ENCODE results near the gene ZDHHC12.

ZDHHC12 gene

DNA sequence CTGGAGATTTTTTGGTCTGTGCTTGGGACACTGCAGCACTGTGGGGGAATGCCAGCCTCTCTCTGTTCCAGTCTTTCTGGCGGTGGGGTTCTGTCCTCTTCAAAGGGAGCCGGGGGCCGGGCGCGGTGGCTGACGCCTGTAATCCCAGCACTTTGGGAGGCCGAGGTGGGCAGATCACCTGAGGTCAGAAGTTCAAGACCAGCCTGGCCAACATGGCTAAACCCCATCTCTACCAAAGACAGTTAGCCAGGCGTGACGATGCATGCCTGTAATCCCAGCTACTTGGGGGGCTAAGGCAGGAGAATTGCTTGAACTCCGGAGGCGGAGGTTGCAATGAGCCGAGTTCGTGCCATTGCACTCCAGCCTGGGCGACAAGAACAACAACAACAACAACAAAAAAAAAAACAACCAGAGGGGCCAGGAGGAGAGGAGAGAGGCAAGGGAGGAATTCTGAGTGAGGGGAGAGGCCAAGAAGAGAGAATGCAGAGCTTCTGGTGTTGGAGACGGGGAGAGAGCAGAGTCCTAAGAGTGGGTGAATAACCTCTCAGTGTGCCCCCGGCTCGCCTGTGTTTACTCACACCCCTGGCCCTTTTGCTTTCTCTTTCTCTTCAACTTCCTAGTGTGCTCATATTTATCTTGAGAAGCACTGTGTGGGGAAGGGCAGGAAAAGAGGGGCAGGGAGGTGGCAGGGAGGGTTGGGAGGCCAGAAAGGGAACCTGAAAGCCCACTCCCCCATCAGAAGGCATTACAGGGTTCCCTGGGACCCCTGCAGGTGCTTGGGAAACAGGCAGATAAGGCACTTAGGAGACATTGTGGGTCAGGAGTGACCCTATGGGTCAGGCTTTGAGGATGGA, 38.1 kb downstream of the ZDHHC12 start:
- no peak for DNase-seq (ENCODE audit: low read depth)

DNA sequence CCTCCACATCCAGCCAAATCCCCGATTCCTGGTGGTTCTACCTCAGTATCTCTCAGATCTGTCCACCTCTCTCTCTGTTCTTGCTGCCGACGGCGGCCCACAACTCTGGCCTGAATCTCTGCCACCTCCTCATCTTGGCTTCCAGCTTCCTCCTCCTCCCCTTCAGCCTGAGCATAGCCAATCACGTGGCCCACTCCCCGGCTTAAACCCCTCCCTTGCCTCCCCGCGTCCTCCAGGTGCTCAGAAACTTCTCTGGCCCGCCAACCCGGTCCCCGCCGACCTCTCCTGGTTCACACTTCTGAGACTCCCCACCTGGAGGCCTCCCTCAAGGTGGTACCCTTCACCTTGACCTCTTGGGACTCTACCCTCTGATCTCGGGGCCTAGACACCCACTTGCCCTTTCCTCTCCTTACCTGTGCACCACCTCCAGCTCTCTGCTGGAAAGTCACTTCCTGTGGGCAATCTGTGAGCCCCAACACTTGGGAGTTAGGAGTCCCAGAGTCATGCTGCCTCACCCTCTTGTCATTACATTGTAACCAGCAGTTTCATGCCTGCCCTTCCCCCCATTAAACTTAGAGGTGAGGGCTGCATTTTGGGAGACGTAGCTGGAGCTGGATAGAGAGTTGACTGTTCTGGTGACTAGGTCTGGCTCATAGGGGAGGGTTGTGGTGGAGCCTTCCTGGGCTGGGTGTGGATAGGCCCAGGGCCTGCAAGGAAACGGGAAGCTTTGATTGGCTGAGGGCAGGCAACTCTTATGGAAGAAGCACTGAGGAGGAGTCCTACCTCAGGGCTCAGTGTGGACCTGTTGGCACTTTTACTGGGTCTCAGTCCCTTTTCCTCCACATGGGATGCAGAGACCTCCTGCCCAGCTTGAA, 39.4 kb downstream of the ZDHHC12 start:
- peak; percentile 68 for DNase-seq (ENCODE audit: low read depth)

DNA sequence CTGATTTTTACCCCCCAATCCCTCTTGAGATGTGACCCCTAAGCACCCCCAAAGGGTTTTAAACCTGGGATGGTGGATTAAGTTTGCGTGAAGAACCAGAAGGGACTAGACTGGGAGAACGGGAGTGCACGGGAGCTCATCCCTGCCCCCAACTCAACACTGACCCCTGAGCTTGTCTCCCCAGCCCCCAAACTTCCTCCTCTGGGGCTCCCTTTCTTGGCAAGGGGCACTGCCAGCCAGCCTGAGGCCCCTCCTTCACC, 39.9 kb downstream of the ZDHHC12 start:
- DNase-seq (ENCODE audit: low read depth): no peak

DNA sequence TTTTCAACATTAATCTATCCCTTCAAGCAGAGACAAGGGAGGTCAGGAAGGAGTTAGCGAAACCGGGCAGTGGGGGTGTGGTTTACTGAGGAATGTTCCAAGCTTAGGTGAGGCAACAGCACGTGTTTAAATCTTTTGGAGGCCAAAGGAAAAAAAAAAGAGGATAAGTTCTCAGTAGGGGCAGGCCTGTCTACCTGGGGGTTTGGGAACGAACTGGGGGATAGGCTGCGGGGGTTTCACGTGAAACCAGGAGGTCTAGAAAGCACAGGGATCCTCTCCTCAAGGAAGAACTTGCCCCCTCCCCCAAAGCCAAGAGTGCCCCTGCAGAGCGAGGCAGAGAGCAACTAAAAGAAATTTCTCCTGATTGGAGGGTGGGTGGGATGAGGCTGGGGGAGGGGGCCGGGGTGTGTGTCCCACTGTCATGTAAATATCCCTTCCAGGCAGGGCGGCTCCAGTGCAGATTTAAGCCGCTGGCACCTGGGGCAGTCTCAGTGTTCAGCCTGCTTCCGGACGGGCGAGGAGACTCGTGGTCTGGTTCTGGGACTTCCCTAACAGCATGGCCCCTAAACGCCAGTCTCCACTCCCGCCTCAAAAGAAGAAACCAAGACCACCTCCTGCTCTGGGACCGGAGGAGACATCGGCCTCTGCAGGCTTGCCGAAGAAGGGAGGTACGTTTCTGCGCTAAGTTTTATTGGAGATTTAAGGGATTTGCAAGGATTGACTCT, 40.4 kb downstream of the ZDHHC12 start:
- DNase-seq (ENCODE audit: low read depth): no peak

DNA sequence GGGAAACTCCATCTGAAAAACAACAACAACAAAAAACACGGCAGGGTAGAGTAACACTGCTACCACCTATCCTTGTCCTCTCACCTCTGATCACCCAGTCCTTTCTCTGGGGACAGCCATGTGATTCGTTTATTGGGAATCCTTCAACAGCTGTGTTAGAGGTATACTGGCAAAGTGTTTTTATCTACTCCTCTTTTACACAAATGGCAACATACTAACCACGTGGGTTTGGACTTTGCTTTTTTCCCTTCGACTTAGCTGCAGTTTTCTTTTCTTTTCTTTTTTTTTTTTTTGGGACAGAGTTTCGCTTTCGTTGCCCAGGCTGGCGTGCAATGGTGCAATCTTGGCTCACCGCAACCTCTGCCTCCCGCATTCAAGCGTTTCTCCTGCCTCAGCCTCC, 46.1 kb downstream of the ZDHHC12 start:
- DNase-seq (ENCODE audit: low read depth): no peak

DNA sequence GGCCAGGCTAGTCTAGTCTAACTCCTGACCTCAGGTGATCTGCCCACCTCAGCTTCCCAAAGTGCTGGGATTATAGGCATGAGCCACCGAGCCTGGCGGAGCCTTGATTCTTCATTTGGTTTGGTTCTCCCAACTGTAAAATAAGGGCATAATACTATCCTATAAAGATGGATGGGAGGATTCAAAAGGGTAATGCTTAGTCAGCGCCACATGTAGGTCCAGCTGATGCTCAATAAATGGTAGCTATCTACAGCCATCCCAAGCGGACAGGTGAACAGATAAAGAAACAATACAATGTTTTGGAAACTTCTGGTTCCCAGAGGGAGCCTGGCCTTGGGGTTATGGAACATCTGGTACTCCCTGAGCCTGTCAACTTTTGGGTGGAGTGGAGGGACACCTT, 48.5 kb downstream of the ZDHHC12 start:
- DNase-seq (ENCODE audit: low read depth): no peak

All from HS-5 (cell line).